ENCODE data around the gene SLC43A3. TPM values are rescaled to one million over a fixed set of nuclear protein-coding genes. Genes with fewer than 3 reads are reported as not detected.
A peak's percentile ranks its signal among the peaks of the same experiment; 100 is the strongest.

The SLC43A3 gene
- 1 to 10 TPM; 6.9 to 7.3 TPM for total RNA-seq
- 17.9 TPM for polyA plus RNA-seq (2013, experiment 1 of 2)
- 18.0 TPM for polyA plus RNA-seq (2013, experiment 2 of 2)
- 3.3 to 307 (median 10.1) reads per million in 172 experiments for total RNA-seq

DNA sequence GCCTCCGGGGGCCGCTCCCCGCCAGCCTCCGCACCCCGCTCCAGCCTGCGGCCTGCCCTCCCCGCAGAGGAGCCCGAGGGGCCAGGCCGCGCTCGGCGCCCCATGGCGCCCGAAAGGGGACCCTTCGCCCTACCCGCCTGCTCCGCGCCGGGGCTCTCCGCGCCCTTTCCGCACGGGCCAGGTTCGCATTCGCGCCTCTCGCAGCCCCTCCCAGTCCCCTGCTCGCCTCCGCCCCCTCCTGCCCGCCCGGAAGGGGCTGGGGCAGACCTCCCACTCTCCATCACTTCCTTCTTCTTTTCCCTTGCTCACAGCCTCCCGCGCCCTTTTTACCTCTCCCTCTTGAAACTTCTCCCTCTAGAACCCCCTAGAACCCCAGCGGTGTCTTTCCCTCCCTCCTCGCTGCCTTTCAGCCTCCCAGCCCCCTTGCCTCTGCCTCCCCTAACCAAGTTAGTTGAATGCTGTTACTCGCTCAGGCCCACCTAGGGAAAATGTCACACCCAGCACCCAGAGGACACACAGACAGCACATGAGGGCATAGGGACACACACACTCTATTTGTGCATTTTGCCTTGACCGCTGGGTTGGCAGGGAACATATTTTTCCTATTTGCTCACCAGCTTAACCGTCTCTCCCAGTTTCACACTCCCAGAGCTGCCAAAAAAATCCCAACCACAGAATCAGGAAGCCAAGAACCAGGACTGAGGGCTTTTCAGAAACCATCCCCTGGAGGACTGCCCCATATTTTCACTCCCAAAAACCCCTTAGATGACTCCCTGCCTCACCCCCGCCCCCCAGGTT, at the start of gene SLC43A3:
Gene SLC43A3, minus strand, starts transcription at position 193 of the 798 bp plus-strand sequence. CDS start 949 bp downstream, outside the sequence.
- Mint-ChIP-seq H3K9me3 (no peaks in the 10 kb centered on the region), H3K36me3 (ENCODE audit: low read depth) (peaks cover 23% of the 10 kb centered on the region), H3K27me3 (no peaks in the 10 kb centered on the region), H3K27ac (peak within 1 kb of the TSS; percentile 87), H3K4me3 (peak within 1 kb of the TSS; percentile 87), H3K4me1 (ENCODE audit: low read depth) (peaks cover 55% of the 10 kb centered on the region)
- DNase-seq (peak; percentile 17 to 79 (median 56)), ATAC-seq (ENCODE audit: poor library complexity) (peak; percentile 21)
- H3K9me3 ChIP-seq (ENCODE audit: control insufficient read depth in 1 of 2, insufficient read depth in 1 of 2, low read length in 2 of 2): no peaks in the 10 kb centered on the region
- H3K36me3 ChIP-seq (ENCODE audit: insufficient read depth, low read length): peaks cover 4% of the 10 kb centered on the region
- ChIA-PET CTCF (interaction anchor here (0.5 to 1.0 kb wide), 2 partner anchors 82 to 134 kb away, joined by 3 read pairs; no protein-coding TSS in a partner anchor), POLR2A (interaction anchor here (2.3 kb wide), 1 partner anchor 31 kb away, joined by 16 read pairs; no protein-coding TSS in a partner anchor)
- H3K4me1 ChIP-seq (ENCODE audit: insufficient read depth, low read length): peaks cover 39% of the 10 kb centered on the region
- peak within 1 kb of the TSS; percentile 32 to 58 for H3K27ac ChIP-seq (ENCODE audit: low read depth in 1 of 2, low read length in 2 of 2)
- H3K4me3 ChIP-seq (ENCODE audit: low read length): peak within 1 kb of the TSS; percentile 61
- intact Hi-C loops (cut with DNase I, micrococcal nuclease): loop anchor here in 1 of 2 experiments (2.0 to 5.0 kb wide), 2 partner anchors 30 to 80 kb away; no protein-coding TSS in a partner anchor
- TF ChIP-seq CTCF (IDR thresholded peaks at IDR 0.05): no peak
- H3K27me3 ChIP-seq (ENCODE audit: control insufficient read depth in 1 of 2, insufficient read depth in 2 of 2, low read length in 2 of 2): no peaks in the 10 kb centered on the region

- peaks cover 4% of the 10 kb centered on the region for H3K27me3 Mint-ChIP-seq
- peak overlapping the region; percentile 46 for H3K4me3 ChIP-seq (ENCODE audit: low read length)
These were observed 49.3 kb upstream of the SLC43A3 start for GRCh38 chr11:57476047-57476756.

More at GRCh38 chr11:57476047-57476756, 49.3 kb upstream of the SLC43A3 start:
- Mint-ChIP-seq H3K4me1 (ENCODE audit: low read depth) (peaks cover 37% of the 10 kb centered on the region), H3K27ac (no peak overlapping the region), H3K36me3 (ENCODE audit: low read depth) (no peaks in the 10 kb centered on the region), H3K9me3 (no peaks in the 10 kb centered on the region), H3K4me3 (peak overlapping the region; percentile 79)
- H3K4me1 ChIP-seq (ENCODE audit: insufficient read depth, low read length): peaks cover 36% of the 10 kb centered on the region
- DNase-seq (peak in 4 of 14 experiments; percentile 9 to 56 (median 41)), ATAC-seq (ENCODE audit: poor library complexity) (peak; percentile 13)
- peaks cover 0 to 4% of the 10 kb centered on the region in 2 experiments for H3K27me3 ChIP-seq (ENCODE audit: control insufficient read depth in 1 of 2, insufficient read depth in 2 of 2, low read length in 2 of 2)
- intact Hi-C loops (cut with DNase I, micrococcal nuclease): no loop called here
- CTCF ChIA-PET: interaction anchor here (1.1 to 1.2 kb wide), 2 partner anchors 17 to 18 kb away, joined by 4 to 7 read pairs; no protein-coding TSS in a partner anchor
- no peak overlapping the region for H3K27ac ChIP-seq (ENCODE audit: low read depth in 1 of 2, low read length in 2 of 2)
- TF ChIP-seq CTCF (IDR thresholded peaks at IDR 0.05): no peak
- POLR2A ChIA-PET: interaction anchor here (1.0 kb wide), 1 partner anchor 16 kb away, joined by 3 read pairs; the partner anchor contains the start of gene RTN4RL2
- H3K9me3 ChIP-seq (ENCODE audit: control insufficient read depth in 1 of 2, insufficient read depth in 1 of 2, low read length in 2 of 2): no peaks in the 10 kb centered on the region
- no peaks in the 10 kb centered on the region for H3K36me3 ChIP-seq (ENCODE audit: insufficient read depth, low read length)

Measured in CD4-positive, alpha-beta T cell (primary cell).